ENCODE results near the gene EVC. TPM values are rescaled to one million over a fixed set of nuclear protein-coding genes. Genes with fewer than 3 reads are reported as not detected.
"Not testable (repeated sequence)": the region's sequence is repeated elsewhere in the genome, so short reads cannot be mapped to it uniquely, and the experiment has no call there.

EVC gene
- total RNA-seq, 2 experiments from 2014 or later: 0.36 to 0.68 TPM

GRCh38 chr4:5712931-5713330 lies 1.9 kb downstream of the EVC start:
- H3K4me1 Mint-ChIP-seq: peaks cover 1% of the 10 kb centered on the region
- POLR2A ChIA-PET: no interaction called here
- H3K9me3 Mint-ChIP-seq: peaks cover 7% of the 10 kb centered on the region
- H3K4me3 Mint-ChIP-seq: no peak overlapping the region
- H3K27me3 Mint-ChIP-seq: peaks cover 39% of the 10 kb centered on the region
- no peak overlapping the region for H3K27ac Mint-ChIP-seq
- DNase-seq (no peak), ATAC-seq (ENCODE audit: low read depth) (no peak)
- H3K36me3 Mint-ChIP-seq: no peaks in the 10 kb centered on the region

- POLR2A ChIA-PET: no interaction called here
- DNase-seq (no peak), ATAC-seq (ENCODE audit: low read depth) (no peak)
- Mint-ChIP-seq H3K4me1 (peaks cover 1% of the 10 kb centered on the region), H3K27me3 (peaks cover 39% of the 10 kb centered on the region), H3K4me3 (no peak overlapping the region), H3K27ac (no peak overlapping the region), H3K9me3 (peaks cover 7% of the 10 kb centered on the region), H3K36me3 (no peaks in the 10 kb centered on the region)
Measured at GRCh38 chr4:5713861-5714260, 2.9 kb downstream of the EVC start.

GRCh38 chr4:5715357-5715756 lies 4.4 kb downstream of the EVC start:
- Mint-ChIP-seq H3K4me3 (no peak overlapping the region), H3K36me3 (no peaks in the 10 kb centered on the region), H3K27ac (no peak overlapping the region), H3K27me3 (peaks cover 24% of the 10 kb centered on the region), H3K9me3 (peaks cover 7% of the 10 kb centered on the region), H3K4me1 (peaks cover 1% of the 10 kb centered on the region)
- POLR2A ChIA-PET: no interaction called here
- no peak for DNase-seq
- ATAC-seq (ENCODE audit: low read depth): no peak

- POLR2A ChIA-PET: no interaction called here
- Mint-ChIP-seq H3K4me1 (no peaks in the 10 kb centered on the region), H3K27me3 (peaks cover 17% of the 10 kb centered on the region), H3K27ac (no peak overlapping the region), H3K36me3 (no peaks in the 10 kb centered on the region), H3K9me3 (peaks cover 7% of the 10 kb centered on the region), H3K4me3 (no peak overlapping the region)
- DNase-seq (no peak), ATAC-seq (ENCODE audit: low read depth) (no peak)
Measured at GRCh38 chr4:5716391-5716790, 5.4 kb downstream of the EVC start.

DNA sequence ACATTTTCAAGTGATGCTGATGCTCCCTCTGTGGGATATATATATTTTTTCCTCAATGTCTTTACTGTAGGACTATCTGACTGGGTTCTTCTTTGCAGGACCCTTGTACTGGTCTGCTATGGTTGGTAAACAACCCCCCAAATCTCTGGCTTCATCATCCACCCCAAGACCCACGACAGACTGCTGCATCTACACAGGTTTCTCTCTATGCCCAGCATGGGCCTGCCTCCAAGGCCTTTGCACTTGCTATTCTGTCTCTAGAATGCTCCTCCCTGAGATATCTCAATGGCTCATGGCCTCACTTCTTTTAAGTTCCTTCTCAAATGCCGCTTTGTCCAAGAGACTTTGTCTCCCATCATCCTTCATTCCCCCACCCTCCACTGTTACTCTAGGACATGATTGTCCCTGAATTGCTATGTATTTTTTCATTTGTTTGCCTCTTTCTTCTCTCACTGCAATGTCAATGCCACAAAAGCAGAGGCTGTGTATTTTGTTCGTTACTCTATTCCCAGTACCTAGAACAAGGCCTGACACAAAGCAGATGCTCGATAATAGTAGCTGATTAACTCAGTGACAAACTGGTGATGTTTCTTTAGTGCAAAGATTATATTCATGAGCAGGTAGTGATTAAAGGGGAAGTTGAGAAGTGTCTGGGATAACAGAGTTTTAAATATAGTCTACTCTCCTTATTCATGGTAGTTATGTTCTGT lies 6.6 kb downstream of the EVC start:
- peaks cover 7% of the 10 kb centered on the region for H3K27me3 Mint-ChIP-seq
- peaks cover 2% of the 10 kb centered on the region for H3K9me3 Mint-ChIP-seq
- ATAC-seq (ENCODE audit: low read depth) (no peak), DNase-seq (no peak)
- H3K4me3 Mint-ChIP-seq: no peak overlapping the region
- H3K27ac Mint-ChIP-seq: no peak overlapping the region
- H3K36me3 Mint-ChIP-seq: no peaks in the 10 kb centered on the region
- POLR2A ChIA-PET: no interaction called here
- no peaks in the 10 kb centered on the region for H3K4me1 Mint-ChIP-seq

- Mint-ChIP-seq H3K27ac (no peak overlapping the region), H3K9me3 (peaks cover 1% of the 10 kb centered on the region), H3K36me3 (no peaks in the 10 kb centered on the region), H3K4me3 (no peak overlapping the region), H3K27me3 (peaks cover 6% of the 10 kb centered on the region), H3K4me1 (no peaks in the 10 kb centered on the region)
- ATAC-seq (ENCODE audit: low read depth): no peak
- DNase-seq: no peak
- POLR2A ChIA-PET: no interaction called here
Measured at GRCh38 chr4:5718411-5718810, 7.4 kb downstream of the EVC start.

- POLR2A ChIA-PET: no interaction called here
- H3K27me3 Mint-ChIP-seq: peaks cover 6% of the 10 kb centered on the region
- DNase-seq (no peak), ATAC-seq (ENCODE audit: low read depth) (no peak)
- H3K9me3 Mint-ChIP-seq: no peaks in the 10 kb centered on the region
- no peaks in the 10 kb centered on the region for H3K4me1 Mint-ChIP-seq
- H3K36me3 Mint-ChIP-seq: no peaks in the 10 kb centered on the region
- no peak overlapping the region for H3K27ac Mint-ChIP-seq
- no peak overlapping the region for H3K4me3 Mint-ChIP-seq
Measured at GRCh38 chr4:5719350-5720055, 8.5 kb downstream of the EVC start.

GRCh38 chr4:5720157-5720850 lies 9.3 kb downstream of the EVC start:
- no peaks in the 10 kb centered on the region for H3K9me3 Mint-ChIP-seq
- POLR2A ChIA-PET: no interaction called here
- no peaks in the 10 kb centered on the region for H3K27me3 Mint-ChIP-seq
- no peak overlapping the region for H3K27ac Mint-ChIP-seq
- no peaks in the 10 kb centered on the region for H3K36me3 Mint-ChIP-seq
- ATAC-seq (ENCODE audit: low read depth) (no peak), DNase-seq (no peak)
- no peaks in the 10 kb centered on the region for H3K4me1 Mint-ChIP-seq
- H3K4me3 Mint-ChIP-seq: no peak overlapping the region

GRCh38 chr4:5720980-5721379 lies 10.0 kb downstream of the EVC start:
- H3K4me3 Mint-ChIP-seq: no peak overlapping the region
- ATAC-seq (ENCODE audit: low read depth) (no peak), DNase-seq (no peak)
- H3K27me3 Mint-ChIP-seq: no peaks in the 10 kb centered on the region
- H3K9me3 Mint-ChIP-seq: no peaks in the 10 kb centered on the region
- no peak overlapping the region for H3K27ac Mint-ChIP-seq
- H3K4me1 Mint-ChIP-seq: no peaks in the 10 kb centered on the region
- POLR2A ChIA-PET: no interaction called here
- no peaks in the 10 kb centered on the region for H3K36me3 Mint-ChIP-seq

DNA sequence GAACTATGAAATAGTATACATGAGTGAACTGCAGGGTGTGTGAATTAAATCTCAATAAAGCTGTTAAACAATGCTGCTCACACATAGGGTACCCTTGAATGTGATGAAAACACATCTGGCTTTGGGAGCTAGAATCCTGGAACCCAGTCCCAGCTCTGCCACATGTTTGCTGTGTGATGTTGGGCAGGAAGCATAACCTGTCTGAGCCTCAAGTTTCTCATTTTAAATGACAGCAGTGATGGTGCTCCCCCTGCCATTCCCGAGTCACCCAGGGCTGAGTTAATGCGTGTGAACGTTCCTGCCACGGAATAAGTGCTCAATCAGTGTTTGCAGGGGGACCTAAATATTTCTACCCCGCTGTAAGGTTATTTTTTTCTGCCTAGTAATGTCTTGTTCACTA lies 10.9 kb downstream of the EVC start:
- no peak overlapping the region for H3K27ac Mint-ChIP-seq
- POLR2A ChIA-PET: no interaction called here
- H3K27me3 Mint-ChIP-seq: no peaks in the 10 kb centered on the region
- ATAC-seq (ENCODE audit: low read depth): no peak
- H3K4me3 Mint-ChIP-seq: no peak overlapping the region
- H3K4me1 Mint-ChIP-seq: no peaks in the 10 kb centered on the region
- DNase-seq: no peak
- H3K9me3 Mint-ChIP-seq: peaks cover 2% of the 10 kb centered on the region
- H3K36me3 Mint-ChIP-seq: no peaks in the 10 kb centered on the region

DNA sequence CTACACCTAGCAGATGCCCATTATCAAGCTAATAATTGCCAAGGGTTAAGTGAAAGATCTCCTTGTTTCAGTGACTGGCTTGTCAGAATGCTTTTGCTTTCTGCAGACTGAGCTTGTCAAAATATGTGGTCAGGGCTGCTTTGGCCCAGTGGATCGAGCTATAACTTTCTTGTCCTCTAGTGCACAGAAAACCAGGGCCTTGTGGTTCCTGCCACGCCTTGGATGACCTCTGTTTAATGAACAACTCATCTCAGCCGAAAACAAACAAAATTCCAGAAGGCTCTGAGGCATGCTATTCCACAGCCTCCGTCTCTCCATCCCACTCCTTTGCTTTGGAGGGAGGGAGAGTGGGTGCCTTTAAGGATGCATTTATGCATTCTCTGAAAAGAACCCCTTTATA lies 11.3 kb downstream of the EVC start:
- Mint-ChIP-seq H3K4me3 (no peak overlapping the region), H3K27me3 (no peaks in the 10 kb centered on the region), H3K4me1 (no peaks in the 10 kb centered on the region)

GRCh38 chr4:5724377-5724776 lies 13.4 kb downstream of the EVC start:
- POLR2A ChIA-PET: no interaction called here
- no peak overlapping the region for H3K4me3 Mint-ChIP-seq
- ATAC-seq (ENCODE audit: low read depth) (no peak), DNase-seq (no peak)
- H3K9me3 Mint-ChIP-seq: peaks cover 8% of the 10 kb centered on the region
- no peak overlapping the region for H3K27ac Mint-ChIP-seq
- H3K4me1 Mint-ChIP-seq: no peaks in the 10 kb centered on the region
- no peaks in the 10 kb centered on the region for H3K27me3 Mint-ChIP-seq
- no peaks in the 10 kb centered on the region for H3K36me3 Mint-ChIP-seq

More for the DNA sequence above, 11.3 kb downstream of the EVC start:
- DNase-seq (no peak), ATAC-seq (ENCODE audit: low read depth) (no peak)
- Mint-ChIP-seq H3K9me3 (peaks cover 2% of the 10 kb centered on the region), H3K27ac (no peak overlapping the region), H3K36me3 (no peaks in the 10 kb centered on the region)
- POLR2A ChIA-PET: no interaction called here

- DNase-seq; H3K27ac Mint-ChIP-seq; H3K4me1 Mint-ChIP-seq; H3K27me3 Mint-ChIP-seq; H3K4me3 Mint-ChIP-seq; POLR2A ChIA-PET; ATAC-seq (ENCODE audit: low read depth); H3K9me3 Mint-ChIP-seq; H3K36me3 Mint-ChIP-seq: not testable (repeated sequence)
Measured at GRCh38 chr4:5728412-5728811, 17.4 kb downstream of the EVC start.

GRCh38 chr4:5730436-5730835 lies 19.4 kb downstream of the EVC start:
- Mint-ChIP-seq H3K4me3 (no peak overlapping the region), H3K36me3 (no peaks in the 10 kb centered on the region), H3K27ac (no peak overlapping the region), H3K4me1 (no peaks in the 10 kb centered on the region), H3K27me3 (no peaks in the 10 kb centered on the region), H3K9me3 (peaks cover 8% of the 10 kb centered on the region)
- ATAC-seq (ENCODE audit: low read depth) (no peak), DNase-seq (no peak)
- POLR2A ChIA-PET: no interaction called here

All from activated naive CD8-positive, alpha-beta T cell treated with anti-CD3 and anti-CD28 coated beads, Interleukin-2, amount 10 ng/mL, durations not matched to agents 7 days and 5 days (primary cell).